ENCODE results near the gene CCND2.
"Not testable (repeated sequence)": the region's sequence is repeated elsewhere in the genome, so short reads cannot be mapped to it uniquely, and the experiment has no call there.

CCND2 gene

DNA sequence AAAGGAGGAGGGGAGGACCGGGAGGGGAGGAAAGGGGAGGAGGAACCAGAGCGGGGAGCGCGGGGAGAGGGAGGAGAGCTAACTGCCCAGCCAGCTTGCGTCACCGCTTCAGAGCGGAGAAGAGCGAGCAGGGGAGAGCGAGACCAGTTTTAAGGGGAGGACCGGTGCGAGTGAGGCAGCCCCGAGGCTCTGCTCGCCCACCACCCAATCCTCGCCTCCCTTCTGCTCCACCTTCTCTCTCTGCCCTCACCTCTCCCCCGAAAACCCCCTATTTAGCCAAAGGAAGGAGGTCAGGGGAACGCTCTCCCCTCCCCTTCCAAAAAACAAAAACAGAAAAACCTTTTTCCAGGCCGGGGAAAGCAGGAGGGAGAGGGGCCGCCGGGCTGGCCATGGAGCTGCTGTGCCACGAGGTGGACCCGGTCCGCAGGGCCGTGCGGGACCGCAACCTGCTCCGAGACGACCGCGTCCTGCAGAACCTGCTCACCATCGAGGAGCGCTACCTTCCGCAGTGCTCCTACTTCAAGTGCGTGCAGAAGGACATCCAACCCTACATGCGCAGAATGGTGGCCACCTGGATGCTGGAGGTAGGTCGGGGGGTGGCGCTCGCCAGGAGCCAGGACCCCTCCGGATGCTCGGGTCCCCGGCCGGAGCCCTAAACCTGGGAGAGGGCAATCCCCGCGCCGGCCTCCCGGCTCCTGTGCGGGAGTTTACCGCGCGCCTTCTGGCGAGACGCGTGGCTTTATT lies at the start of gene CCND2:
CCND2 (plus strand) TSS at position 111 of the 744 bp plus-strand sequence; CDS start at position 390, 279 bp downstream.
- DNase-seq, result peak; percentile 68 to 87

DNA sequence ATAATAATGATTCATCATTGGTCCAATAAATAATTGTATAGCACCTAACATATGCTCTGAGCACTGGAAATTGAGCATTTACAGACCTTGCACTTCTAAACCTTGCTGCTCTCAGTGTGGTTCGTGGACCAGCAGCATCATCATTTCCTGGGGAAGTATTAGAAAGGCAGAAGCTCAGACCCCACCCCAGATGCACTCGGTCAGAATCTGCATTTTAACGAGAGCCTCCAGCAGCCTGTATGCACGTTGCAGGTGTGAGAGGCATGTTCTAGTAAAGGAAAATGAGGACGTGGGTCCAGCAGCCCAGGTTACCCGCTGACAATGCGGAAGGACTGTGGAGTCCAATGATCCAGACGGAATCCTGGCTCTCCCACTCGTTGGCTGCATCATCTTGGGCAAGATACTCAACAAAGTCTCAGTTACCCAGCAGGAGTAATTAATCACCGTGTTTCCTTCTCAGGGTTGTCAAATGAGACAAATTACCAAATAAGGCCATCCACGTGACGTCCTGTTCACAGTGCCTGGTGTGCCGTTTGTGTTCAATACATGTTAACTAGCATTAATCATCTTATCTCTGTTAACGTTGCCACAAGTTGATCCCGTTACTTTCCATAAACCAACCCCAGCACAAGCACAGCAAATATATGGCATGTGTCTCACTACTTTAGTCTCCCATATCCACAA lies 49.2 kb upstream of the CCND2 start:
- no peak for DNase-seq

DNA sequence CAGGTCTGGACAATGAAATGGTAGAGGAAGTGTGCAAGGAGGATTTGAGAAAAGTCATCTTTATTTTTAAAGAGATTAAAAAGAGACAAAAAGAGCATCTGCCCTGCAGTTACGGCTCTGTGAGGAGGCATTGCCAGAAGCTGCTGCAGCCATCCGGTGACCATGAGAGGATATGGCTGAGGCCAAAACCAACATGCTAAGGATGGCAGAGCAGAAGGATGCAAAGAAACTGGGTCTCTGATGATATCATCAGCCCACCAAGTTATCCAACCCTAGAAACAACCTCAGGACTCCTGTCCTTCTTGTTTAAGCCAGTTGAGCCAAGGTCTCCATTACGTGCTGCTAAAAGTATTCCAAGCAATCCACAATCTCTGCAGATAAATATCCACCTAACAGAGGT lies 48.0 kb upstream of the CCND2 start:
- DNase-seq, result no peak

DNA sequence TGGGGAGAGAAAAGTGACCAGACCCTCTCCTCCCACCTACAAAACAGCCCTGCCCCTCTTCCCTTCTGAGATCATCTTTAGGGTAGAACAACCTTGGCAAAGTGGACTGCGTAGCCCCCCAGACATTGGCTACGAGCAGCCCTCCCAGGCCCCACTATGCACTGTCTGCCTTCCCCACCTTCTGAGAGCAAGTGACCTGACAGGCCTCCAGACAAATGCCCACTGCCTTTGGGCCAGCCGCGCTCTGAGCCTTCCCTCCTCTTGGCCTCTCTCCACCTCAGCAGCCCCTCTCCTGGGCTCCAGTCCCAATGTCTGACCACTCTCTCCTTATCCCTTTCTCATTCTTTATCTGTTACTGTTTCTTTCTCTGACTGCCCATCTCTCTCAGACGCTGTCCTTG lies 46.5 kb upstream of the CCND2 start:
- no peak for DNase-seq

DNA sequence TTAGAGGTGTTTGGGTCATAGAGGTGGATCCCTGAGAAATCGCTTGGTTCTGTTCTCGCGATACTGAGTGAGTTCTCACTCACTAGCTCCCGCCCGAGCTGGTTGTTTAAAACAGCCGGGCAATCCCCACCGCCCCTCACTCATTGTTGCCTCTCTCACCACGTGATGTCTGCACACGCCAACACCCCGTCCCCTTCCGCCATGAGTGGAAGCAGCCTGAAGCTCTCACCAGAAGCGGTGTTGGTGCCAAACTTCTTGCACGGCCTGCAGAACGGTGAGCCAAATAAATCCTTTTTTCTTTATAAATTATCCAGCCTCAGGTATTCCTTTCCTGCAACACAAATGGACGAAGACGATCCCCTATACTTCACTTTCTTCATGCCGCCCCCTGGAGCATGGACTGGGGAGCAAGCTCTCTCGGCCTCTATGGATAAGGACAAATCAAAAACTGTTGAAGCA lies 45.4 kb upstream of the CCND2 start:
- no peak for DNase-seq

DNA sequence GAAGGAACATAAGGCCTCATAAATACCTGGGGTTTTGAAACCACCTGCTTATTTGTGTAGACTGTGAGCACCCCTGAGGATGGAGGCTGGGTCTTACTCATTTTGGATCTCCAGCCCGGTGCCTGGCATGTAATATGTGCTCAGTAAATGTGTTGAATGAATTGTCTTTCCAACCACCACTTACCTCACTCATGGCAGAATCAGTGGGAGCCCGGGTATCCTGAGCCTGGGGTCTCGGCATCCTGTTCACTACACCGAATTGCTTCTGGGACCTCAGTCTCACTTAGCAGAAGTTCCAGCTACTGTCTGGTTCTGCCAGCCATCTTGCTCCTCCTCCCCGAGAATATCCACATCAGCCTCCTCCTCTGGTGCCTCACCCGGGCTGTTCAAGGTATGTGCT lies 43.0 kb upstream of the CCND2 start:
- no peak for DNase-seq

DNA sequence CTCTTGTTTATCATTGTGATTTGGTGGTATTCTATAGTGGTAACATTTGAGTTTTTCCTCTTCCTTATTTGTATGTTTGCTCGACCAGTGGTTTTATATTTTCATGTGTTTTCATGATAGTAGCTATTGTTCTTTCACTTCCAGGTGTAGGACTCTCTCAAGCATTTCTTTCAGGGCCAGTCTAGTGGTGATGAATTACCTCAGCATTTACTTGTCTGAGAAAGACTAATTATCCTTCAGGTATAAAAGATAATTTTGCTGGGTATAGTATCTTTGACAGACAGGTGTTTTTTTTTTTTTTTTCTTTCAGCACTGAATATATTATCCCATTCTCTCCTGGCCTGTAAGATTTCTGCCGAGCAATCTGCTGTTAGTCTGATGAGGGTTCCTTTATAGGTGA lies 35.0 kb upstream of the CCND2 start:
- DNase-seq, result no peak

DNA sequence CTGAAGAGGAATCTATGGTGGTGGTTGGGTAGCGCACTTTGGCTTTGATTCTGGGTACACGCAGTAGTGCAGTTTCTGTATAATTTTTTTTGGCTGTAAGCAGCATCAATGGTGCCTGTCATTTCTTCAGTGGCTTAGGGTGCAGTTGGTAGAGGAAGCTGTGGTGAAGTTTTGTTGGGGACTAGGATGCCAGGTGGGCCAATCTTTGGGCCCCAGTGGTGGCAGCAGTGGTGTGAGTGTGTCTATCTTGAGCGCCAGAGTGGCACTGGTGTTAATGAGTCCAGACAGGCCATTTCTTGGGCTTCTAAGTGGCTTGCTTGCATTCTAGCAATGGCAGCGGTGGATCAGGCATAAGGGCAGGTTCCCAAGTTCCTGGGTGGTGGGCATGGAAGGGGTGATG lies 33.8 kb upstream of the CCND2 start:
- no peak for DNase-seq

DNA sequence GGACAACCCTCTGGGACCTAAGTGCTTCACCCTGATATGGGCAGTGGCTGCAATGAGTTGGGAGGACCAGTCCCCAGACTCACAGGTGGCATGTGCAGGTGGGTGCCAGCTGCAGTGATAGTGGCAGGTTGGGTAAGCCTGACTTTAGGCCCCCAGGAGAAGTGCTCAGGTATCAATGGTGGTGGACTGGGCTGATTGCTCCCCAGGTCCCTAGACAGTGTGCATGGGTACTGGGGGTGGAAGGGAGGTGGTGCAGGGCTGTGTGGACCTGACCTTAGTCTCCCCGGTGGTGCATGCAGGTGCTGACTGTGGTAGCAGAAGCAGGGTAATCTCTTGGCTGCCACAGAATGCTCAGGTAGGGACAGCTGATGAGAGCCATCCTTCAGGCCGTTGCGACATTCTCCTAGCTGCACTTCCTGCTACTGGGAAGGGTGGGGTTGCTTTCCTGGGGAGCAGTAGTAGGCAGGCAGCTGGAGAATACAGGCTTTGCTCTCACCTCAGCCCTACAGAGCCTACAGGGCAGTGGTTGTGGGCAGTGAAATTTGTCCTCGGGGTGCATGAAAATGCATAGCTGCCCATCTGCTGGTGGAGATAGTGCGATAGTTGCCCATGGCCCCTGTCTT lies 33.3 kb upstream of the CCND2 start:
- DNase-seq, result no peak

DNA sequence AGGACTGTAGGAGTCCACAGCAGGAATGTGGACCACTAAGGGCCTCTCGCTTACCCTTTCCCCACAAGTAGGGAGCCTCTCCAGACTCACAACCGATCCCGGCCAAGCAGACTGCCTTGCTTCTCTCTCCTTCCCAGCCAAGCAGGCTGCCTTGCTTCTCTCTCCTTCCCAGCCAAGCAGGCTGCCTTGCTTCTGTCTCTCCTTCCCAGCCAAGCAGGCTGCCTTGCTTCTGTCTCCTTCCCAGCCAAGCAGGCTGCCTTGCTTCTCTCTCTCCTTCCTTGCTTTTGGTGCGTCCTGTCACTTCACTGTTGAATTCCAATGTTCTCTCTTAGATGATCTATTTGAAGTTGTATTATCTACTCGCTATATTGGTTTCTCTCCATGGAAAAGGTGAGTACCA lies 32.6 kb upstream of the CCND2 start:
- no peak for DNase-seq

DNA sequence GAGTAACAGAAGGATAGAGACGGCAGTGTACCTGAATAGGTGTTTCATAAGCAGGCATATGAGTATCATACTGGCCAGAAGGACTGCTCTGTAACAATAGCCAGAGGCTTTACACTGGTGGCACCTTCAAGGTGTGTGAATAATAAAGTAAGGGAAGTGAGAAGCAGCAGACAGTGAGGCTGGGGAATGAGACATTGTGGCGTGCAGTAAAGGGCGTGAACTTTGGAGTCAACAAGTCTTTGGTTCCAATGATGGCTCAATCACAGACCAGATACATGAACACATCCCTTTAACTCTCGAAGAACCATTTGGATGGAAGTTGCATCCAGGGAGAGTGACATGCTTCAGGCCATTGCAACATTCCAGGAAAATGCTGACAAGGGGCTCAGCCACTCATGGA lies 32.0 kb upstream of the CCND2 start:
- DNase-seq, result no peak

DNA sequence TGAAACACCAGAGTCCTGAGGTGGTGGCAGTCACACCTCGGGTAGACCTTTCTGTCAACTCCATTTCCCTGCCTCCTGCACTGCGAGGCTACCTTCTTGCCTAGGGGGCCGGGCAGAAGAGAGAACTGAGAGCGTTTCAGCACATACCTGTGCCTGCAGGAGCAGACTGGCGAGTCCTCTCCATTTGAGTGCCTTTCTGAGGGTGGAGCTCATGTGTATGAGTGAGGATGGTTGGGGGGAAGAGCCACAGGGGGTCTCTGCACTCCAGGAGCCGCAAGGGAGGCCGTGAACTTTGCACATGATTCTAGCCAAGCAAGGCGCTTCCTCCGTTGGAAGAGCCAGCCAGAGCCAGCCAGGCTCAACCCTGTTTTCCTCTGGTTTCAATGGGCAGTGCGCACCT lies 31.0 kb upstream of the CCND2 start:
- DNase-seq, result no peak

DNA sequence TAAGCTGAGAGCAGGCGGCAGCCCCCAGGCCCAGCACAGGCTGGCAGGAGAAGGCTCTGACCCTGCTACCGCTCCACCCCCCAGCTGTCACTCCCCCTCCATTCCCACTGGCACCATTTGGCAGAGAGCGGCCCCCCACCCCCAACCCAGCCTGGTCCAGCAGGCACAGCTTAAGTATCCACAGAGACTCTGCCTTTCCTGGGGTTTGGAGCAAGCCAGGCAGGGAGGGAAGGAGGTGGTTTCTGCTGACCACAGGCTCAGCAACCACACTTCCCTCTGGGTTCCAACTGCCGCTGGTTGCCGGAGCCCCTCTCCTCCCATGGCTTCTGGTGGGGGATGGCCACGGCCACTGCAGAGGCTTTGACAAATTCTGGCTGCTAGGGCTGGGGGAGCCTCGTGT lies 30.5 kb upstream of the CCND2 start:
- DNase-seq, result no peak

DNA sequence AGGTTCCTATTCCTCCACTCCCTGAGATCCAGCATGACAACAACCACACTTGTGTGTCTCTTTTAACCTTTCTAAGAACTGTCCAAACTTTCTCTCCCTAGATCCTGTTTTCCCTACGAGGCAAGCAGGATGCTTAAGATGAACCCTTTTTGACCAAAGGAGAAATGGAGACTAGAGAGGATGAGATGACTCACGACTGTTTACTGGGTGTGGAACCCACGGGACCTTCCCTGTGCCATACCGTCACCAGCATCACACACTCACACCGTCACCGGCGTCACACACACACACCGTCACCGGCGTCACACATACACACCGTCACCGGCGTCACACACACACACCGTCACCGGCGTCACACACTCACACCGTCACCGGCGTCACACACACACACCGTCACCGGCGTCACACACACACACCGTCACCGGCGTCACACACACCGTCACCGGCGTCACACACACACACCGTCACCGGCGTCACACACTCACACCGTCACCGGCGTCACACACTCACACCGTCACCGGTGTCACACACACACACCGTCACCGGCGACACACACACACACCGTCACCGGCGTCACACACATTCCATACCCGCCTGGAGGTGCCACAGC lies 30.0 kb upstream of the CCND2 start:
- not testable (repeated sequence) for DNase-seq

DNA sequence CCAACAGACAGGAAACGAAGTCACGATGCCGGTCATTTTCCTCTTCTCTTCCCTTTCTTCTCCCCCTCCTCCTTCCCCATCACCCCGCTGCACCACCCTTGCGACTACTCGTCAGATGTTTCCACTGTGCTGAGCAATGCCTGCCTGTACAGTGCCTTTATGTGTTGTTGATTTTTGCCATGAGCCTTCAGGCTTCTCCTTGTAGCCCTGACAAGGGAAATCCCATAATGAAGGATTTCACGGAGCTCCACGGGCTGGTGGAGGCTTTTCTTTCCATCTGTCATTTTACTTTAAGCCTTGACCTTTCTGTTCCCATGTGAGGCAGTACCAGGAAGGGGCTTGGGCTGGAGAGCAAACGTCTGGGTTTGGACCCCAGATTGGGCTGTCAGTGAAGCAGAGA lies 28.7 kb upstream of the CCND2 start:
- DNase-seq, result no peak

DNA sequence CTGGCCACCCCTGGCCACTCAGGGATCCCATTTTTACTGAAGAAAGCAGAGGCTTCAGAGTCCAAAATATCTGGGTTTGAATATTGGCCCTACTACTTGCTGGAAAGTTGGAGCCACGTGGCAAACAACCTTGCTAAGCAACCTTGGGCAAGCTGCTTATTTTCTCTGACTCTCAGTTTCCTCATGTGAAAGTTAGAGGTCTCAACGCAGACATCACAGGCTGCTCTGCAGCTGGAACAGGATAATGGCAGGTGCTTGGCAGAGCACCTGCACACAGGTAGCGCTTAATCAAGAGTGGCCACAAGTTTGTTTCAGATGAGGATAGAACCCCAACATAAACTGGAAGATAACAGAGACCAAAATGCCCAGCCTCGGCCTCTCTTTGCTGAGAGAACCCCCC lies 28.1 kb upstream of the CCND2 start:
- DNase-seq, result no peak

DNA sequence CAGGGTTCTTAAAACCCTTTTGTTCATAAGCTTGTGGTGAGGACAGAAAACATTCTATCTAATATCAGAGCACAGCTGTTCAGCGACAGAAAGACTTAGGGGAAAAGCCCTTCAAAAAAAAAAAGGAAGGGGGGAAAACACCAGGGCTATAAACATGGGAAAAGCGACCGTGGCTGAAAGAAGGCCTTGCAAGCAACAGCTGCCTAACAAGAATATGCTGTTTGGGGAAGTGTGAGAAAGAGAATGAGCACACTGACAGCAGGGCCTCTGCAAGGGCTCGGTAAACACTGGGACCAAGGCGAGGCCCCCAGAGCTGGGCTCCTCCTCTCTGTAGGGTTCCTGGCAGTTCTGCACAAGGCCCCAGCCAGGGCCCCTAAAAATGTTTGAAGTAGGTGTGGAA lies 27.4 kb upstream of the CCND2 start:
- DNase-seq, result no peak

DNA sequence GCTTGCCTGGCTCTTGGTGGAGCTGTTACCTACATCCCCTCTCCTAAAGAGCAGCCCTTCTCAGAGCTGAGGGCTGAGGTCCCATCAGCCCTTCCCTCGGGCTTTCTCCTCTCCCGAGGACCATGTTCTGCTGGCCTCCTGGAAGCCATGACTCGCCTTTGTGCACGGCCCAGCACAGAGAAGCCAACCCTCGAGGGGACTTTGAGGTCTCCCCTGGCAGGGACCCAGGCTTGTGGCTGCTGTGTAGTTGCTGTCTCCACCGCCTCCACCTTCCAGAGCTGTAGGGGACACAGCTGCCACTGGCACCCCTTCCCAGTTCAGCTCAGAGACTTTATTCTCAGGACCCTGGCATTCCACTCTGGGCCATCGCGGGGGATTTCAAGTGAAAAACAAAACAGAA lies 22.9 kb upstream of the CCND2 start:
- DNase-seq, result no peak

DNA sequence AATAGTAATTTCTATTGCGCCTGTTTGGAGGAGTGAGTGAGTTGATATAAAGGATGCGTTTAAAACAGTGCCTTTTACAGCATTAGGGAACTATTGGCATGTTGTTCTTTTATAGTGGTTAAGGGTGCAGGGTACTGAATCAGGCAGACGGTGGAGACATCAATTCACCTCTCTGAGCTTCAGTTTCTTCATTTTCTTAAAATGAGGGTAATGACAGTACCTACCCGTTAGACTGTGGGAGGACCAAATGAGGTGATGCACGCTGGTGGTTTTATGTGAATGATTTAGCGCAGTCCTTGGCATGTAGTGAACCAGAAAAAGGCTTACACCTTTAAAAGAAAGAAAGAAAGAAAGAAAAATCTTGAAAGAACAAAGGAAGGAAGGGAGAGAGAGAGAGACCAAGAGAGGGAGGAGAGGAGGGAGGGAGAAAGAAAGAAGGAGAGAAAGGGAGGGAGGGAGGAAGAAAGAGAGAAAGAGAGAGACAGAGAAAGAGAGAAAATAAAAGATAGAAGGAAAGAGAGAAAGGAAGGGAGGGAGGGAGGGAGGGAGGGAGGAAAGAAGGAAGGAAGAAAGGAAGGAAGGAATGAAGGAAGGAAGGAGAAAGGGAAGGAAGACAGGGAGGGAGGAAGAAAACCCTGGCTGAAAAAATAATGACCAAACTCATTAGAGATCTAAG lies 22.2 kb upstream of the CCND2 start:
- no peak for DNase-seq

DNA sequence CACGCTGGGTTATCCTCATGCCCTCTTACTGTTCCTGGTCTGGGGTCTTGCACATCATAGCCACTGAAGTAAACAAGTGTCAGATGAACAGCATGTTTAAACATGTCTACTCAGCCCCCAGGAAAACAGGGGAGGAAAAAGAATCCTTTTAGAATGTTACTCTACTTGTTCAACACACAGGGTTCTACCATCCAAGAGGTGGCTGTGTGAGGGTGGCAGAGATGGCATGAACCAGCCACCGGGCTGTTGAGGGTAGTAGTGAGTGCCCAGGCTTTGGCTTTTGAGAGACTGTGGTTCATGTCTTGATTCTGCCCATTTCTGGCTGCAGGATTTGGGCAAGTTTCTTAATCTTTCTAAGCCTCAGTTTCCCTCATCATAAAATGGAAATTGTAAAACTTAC lies 21.6 kb upstream of the CCND2 start:
- DNase-seq, result no peak

DNA sequence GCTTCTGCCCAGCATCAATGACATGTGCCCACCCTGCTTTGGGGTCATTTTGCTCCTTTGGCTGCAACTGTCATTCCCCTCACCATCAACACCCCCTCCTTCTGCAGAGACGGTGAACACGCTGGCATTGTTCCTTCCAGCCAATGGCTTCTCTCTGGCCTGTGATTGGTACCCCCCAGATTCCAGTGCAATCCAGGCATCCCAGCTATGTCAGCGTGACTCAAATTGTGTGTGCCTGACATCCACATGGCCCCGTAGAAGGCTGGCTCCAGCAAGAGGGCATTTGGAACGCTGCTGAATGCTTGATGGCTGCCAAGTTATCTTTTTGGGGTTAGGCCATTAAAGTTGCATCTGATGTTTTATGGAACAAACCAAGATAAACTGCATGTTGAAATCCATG lies 21.0 kb upstream of the CCND2 start:
- no peak for DNase-seq

DNA sequence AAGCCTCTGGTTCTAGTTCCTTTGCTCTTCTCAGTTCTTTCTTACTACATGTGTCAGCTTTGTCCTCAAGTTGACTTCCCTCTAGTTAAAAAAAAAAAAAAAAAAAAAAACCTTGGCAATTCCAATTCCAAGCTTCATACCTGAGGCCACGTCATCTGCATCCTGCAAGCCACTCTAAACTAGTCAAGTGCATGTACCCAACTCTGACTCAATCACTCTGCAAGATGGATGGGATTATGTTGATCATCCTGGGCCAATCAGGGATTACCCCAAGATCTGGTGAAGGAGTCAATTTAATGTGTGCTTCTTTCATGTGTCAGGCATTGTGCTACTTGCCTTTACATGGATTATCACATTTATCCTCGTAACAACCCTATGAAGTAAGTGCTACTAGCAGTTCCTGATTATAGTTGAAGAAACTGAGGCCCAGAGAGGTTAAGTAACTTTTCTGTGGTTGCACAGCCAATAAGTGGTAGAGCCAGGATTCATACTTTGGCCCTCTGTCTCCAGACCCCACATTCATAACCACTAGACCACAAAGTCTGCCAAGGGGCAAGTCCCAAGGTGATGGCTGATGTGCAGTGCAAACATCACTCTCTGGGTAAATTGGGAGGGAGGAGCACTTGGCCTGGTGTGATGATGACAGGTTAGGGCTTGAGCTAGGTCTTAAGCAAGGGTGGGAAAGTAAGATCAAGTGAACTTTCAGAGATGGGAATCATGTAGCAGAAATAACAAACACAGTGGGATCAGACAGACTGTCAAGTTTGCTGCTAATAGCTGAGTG lies 17.3 kb upstream of the CCND2 start:
- no peak for DNase-seq

All from NCI-H446 (cell line).